Suppressor macrophage treated with lipopolysaccharide for 1 hour (primary cell): Measurements from ENCODE around the gene CWC27.

Experiments used
- DNase-seq, 3 donors: peaks; one replicate each; pipeline ENCODE4 v3.0.0-alpha.2; 2020 to 2022

Gene CWC27

GRCh38 chr5:65009207-65009606, 240.5 kb downstream of the CWC27 start:
- DNase-seq: no peak

DNA sequence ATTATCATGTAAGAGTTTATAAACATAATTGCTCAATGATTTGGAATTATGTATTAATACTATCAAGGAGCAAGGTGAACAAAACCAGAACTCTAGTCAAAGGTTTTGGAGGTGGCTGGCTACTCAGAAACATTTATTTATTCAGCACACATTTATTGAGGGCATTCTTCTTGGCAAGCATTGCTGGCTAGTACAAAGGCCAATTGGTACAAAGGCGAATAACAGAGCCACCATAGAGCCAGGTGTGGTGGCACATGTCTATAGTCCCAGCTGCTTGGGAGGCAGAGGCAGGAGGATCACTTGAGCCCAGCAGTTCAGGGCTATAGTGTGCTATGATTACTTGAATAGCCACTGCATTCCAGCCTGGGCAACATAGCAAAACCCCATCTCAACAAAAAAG, 242.1 kb downstream of the CWC27 start:
- no peak for DNase-seq

DNA sequence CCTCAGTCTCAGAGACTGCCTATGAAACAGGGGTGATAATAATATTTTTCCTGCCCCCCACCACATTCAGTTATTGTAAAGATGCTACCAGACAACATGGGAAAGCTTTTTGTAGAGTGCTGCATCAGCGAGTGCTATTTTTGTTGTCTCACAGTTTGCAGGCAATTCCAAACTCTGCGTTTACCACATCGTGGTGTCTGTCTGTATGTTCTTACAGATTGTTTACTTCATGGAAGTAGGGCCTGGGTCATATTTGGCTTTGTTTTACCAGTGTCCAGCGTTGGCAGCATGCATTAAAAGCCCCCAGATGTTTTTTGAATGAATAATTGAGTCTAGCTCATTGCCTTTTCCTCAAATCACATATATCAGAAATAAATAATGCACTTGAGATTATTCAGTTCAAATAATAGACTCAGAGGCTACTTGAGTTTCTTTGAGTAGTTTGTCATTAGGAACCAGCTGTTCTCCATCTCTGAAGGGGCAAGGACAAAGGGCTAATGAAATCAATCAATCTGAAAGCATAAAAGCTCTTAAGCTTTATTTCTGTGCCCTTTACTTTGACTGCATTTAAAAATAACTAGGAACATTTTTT, 243.7 kb downstream of the CWC27 start:
- no peak for DNase-seq

GRCh38 chr5:65013166-65013565, 244.4 kb downstream of the CWC27 start:
- DNase-seq: no peak

- no peak for DNase-seq
Observed at GRCh38 chr5:65014769-65015168, 246.0 kb downstream of the CWC27 start.

- no peak for DNase-seq
Observed at GRCh38 chr5:65015767-65016166, 247.0 kb downstream of the CWC27 start.

GRCh38 chr5:65017636-65018035, 248.9 kb downstream of the CWC27 start:
- no peak for DNase-seq

GRCh38 chr5:65018763-65019162, 250.0 kb downstream of the CWC27 start:
- no peak for DNase-seq

DNA sequence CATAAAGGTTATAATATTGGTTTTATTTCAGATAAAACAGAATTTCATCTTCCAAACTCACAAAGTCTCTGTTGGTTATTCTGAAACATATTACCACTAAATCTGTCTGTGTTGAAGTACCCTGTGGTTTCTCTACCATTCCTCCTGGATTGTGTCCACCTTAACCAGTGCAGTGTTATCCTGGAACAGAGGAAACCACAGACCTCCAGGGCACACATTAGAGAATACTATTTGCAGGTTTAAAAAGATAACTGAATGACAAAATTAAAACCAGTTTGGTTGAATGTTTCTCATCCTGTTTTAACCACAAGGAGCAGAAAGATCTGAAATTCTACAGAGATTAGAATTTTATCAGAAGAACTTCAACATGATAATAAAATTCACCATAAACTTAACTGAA, 251.8 kb downstream of the CWC27 start:
- no peak for DNase-seq

GRCh38 chr5:65021527-65022226, 252.9 kb downstream of the CWC27 start:
- peak in 2 of 3 donors; percentile 13 to 16 for DNase-seq

GRCh38 chr5:65022932-65023331, 254.2 kb downstream of the CWC27 start:
- DNase-seq: no peak

DNA sequence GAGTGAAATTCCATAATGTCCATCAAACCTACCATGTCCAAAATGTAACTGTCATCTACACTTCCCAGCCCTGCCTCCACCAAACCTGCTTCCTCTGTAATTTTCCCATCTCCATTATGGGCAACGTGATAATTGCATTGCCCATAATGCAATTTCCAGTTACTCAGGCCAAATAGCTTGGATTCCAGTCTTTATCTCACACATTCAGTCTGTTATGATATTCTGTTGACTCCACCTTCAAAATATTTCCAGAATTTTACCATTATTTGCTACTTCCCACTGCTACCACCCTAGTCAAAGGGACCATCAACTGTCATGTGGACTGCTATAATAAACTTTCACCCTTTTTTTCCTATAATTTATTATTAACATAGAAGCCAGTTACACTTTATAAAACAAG, 256.0 kb downstream of the CWC27 start:
- DNase-seq: no peak

DNA sequence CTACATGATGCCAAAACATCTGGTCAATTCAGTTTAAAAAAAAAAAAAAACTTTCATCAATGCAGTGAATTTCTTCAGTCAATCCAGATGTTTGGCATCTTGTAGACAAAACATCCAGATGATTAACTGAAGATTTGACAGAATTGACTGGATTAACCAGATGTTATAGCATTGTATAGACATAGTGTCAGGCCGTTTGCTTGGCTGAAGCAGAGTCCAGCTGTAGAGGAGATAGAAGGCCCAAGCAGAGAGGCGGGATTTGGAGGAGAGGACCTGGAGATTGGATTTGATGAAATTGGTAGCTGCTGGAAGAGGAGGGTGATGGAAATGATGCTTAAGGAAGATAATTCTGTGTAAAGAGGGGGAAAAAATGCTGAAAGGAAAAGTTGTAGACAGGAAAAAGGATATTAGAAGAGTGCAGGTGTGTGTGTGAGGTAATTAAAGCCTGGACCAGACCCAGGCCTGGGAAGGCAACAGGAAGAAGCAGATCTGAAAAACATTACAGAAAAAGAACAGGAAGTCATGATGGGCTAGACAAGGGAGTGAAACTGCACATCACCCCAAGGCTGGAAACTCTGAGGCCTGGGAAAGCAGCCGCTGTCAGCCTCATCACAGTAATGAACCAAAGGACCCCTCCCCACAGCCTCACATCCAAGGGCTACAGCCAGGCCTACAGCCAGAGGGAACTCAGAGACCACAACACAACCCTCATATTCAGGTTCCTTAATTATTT, 258.3 kb downstream of the CWC27 start:
- DNase-seq: no peak

- DNase-seq: no peak
Observed at GRCh38 chr5:65029178-65029577, 260.4 kb downstream of the CWC27 start.

- DNase-seq: no peak
Observed at GRCh38 chr5:65030056-65030455, 261.3 kb downstream of the CWC27 start.

- peak; percentile 21 to 54 (median 45) for DNase-seq
Observed at GRCh38 chr5:65032250-65032649, 263.5 kb downstream of the CWC27 start.

DNA sequence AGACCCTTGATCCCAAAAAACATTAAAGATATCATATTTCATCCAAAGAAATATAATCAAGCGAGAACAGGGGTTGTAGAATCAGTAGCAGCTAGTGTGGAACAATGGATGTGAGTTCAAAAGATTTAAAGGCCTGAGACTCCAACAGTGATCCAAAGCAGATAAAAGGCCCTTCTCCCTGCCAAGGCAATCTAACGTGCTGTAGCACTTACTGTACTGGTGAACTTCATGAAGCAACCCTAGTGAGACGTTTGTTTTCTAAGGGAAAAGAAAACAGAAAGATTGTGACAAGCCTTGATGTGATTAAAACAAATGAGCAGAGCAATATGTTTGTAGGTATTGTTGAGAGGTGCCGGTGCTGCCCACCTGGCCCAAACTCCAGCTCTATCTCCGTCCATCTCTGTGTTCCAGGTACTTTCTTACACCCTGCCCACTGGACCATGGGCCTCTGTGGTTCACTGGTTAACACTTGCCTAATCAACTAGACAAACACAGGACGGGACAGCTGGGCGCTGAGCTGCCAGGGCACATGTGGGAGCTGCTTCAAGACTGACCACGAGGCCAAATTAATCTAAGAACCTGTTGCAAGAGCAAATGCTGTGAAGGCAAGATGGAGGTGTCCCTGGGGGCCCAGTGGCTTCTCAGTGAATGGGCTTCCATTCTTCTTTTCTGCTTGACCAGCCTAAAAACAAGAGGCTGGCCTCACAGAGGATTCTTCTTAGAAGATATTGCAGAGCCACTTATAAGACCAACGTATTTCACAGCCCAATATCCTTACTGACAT, 265.5 kb downstream of the CWC27 start:
- no peak for DNase-seq

- DNase-seq: no peak
Observed at GRCh38 chr5:65034813-65035209, 266.1 kb downstream of the CWC27 start.

DNA sequence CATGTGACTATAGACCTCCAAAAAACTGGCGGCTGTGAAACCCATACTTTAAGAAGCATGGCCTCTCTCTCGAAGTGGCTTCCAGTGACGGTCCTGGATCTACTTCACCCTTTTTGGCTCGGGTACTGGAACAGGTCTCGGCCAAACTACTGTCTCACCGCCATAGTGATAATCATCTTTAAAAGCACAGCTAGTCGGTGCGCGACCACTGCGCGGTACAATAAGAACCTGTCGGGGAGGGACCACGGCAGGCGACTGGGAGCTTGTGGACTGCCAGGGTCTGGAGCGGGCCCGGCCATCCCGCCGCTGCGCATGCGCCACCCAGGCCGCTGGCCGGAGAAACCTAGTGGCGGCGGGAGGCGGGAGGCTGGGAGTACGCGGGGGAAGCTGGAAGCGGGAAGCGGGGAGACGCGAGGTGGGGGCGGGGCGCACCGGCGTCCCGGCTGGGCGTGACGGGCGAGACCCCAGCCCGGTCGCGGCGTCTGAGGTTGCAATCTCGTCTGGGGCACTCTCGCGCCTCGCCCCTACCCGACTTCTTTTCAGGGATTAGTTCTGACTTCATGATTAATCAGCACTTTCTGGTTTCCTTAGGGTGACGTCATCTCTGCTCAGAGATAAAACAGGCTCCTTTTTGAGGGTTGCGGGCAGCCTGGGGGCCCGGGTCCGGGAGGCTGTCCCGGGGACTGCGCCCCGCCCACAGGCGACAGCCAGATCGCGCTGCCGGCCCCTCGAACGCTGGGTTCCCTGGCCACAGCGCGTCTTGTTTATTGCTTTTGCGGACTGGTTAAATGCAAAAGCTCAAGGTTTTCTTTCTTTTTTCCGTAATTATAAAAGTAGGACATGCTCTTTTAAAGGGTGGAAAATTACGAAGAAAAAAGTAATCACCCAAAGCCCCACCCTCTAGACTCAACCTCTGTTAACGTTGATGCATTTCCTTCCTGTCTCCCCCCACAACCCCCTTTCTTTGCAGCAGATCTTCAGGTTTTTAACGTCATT, 266.8 kb downstream of the CWC27 start:
- DNase-seq: peak; percentile 90 to 95 (median 94)

DNA sequence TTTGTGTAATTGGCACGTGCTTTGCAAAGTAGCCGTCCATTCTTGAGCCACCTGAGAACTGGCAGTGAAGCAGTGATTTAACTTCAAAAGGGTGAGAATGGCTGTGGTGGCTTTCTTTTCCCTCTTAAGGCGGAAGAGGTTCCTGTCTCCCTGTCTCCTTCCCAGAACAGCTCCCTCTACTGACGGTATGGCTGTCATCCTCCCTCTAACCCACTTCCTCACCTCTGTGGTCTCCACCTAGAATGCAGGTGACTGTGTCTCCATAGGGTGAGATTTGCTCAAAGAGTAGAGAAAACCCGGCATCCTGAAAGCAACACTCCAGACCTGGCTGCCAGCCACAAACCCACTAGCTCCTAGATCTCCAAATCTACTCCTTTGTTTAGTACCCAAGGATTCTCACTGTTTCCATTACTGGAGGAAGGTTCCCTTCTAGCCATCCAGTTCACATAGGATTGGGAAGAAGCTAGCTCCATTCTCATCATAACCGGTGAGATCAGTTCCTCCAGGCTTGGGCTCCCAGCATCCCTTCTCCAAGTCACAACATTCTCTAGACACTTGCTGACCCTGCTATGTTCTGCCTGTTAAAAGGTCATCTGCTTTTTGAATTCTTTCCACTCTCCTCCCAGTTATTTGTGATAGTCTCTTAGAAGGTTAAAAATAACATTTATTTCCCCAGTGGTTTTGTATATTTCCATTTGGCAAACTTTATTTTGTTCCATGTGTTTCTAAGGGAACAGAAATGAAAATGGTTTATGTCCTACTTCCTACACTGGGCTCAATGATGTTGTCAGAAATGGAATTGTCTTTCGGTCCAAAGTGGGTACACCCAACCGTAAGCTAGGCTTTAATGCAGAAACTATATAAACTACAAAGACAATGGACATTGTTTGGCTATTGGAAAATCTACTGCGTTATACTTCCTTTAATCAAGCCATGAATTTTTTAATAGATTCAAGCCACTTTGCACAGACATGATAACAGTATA, 269.4 kb downstream of the CWC27 start:
- no peak for DNase-seq
